HepG2 (cell line): Measurements from ENCODE around the gene ARHGEF16. TPM values are rescaled to one million over a fixed set of nuclear protein-coding genes. Genes with fewer than 3 reads are reported as not detected.

Experiments
- CBX5 ChIP-seq: sonication (generic); formaldehyde crosslinking; IDR thresholded peaks from 2 replicates; pipeline ENCODE4 v1.4.0; 2020; ENCODE audit warnings: missing genetic modification reagents, borderline replicate concordance
- DNMT1 ChIP-seq: sonication (generic); formaldehyde crosslinking; IDR thresholded peaks from 2 replicates; pipeline ENCODE4 v1.5.1; 2020; ENCODE audit warnings: mild to moderate bottlenecking, missing genetic modification reagents
- ELF3 ChIP-seq: IDR thresholded peaks from 2 replicates; pipeline ENCODE4 v1.6.1; 2016; ENCODE audit warnings: missing genetic modification reagents, missing compliant biosample characterization
- MEF2D ChIP-seq: sonication (generic); formaldehyde crosslinking; IDR thresholded peaks from 2 replicates; pipeline ENCODE4 v1.5.1; 2020; ENCODE audit warnings: mild to moderate bottlenecking, missing genetic modification reagents
- MXI1 ChIP-seq: IDR thresholded peaks from 3 replicates; pipeline ENCODE4 v1.6.1; 2012; ENCODE audit warnings: low read depth, low read length, inconsistent platforms, borderline replicate concordance
- NFIB ChIP-seq: sonication (generic); formaldehyde crosslinking; IDR thresholded peaks from 2 replicates; pipeline ENCODE4 v1.9.0; 2021; ENCODE audit warnings: missing genetic modification reagents, mild to moderate bottlenecking, borderline replicate concordance
- NFKB2 ChIP-seq: sonication (generic); formaldehyde crosslinking; IDR thresholded peaks from 2 replicates; pipeline ENCODE4 v1.4.0; 2020; ENCODE audit warnings: missing genetic modification reagents, borderline replicate concordance
- RBM22 ChIP-seq: fragments of 200-400 bp; formaldehyde crosslinking; optimal IDR thresholded peaks from 2 replicates; pipeline ENCODE3; 2017; ENCODE audit warnings: mild to moderate bottlenecking, low read length, moderate library complexity
- SP4 ChIP-seq: sonication (generic); formaldehyde crosslinking; IDR thresholded peaks from 2 replicates; pipeline ENCODE4 v1.8.1; 2023; ENCODE audit warnings: mild to moderate bottlenecking, missing genetic modification reagents
- ZBTB26 ChIP-seq: IDR thresholded peaks from 2 replicates; pipeline ENCODE4 v1.6.1; 2016; ENCODE audit warnings: missing compliant biosample characterization, missing genetic modification reagents, borderline replicate concordance
- ZBTB46 ChIP-seq: sonication (generic); formaldehyde crosslinking; IDR thresholded peaks from 2 replicates; pipeline ENCODE4 v1.4.0; 2020; ENCODE audit warnings: mild to moderate bottlenecking, missing genetic modification reagents, borderline replicate concordance
- ZNF367 ChIP-seq: sonication (generic); formaldehyde crosslinking; IDR thresholded peaks from 2 replicates; pipeline ENCODE4 v1.4.0; 2020; ENCODE audit warnings: missing genetic modification reagents, borderline replicate concordance
- ZNF709 ChIP-seq: sonication (generic); formaldehyde crosslinking; IDR thresholded peaks from 2 replicates; pipeline ENCODE4 v1.5.0; 2020; ENCODE audit warnings: mild to moderate bottlenecking, missing genetic modification reagents
- polyA plus RNA-seq, 8 experiments: library from polyadenylated mRNA; depleted of rRNA in 3 of 8; stranded (reverse) in 7 of 8; unstranded in 1 of 8; fragments of >200 nt; fragmentation: Illumina TruSeq in 4 of 8; extraction: Trizol in 4 of 8; gene quantifications; 2 replicates each; pipeline versions ENCODE4 v1.2.1 to v1.2.3, GENCODE V29; 2011 to 2016; ENCODE audit warnings: low read depth in 4 of 8, missing spikeins in 1 of 8, mixed read lengths in 1 of 8; ENCODE audit not compliant: insufficient read depth in 1 of 8
- total RNA-seq, 5 experiments: library from RNA; depleted of rRNA; stranded (reverse); fragments of >200 nt; fragmentation: Illumina TruSeq; extraction: Trizol; gene quantifications; 2 replicates each; pipeline ENCODE4 v1.2.3, GENCODE V29; 2016; ENCODE audit warnings: low read depth in 1 of 5
- TF ChIP-seq, protein P1 (sequence below): sonication (generic); formaldehyde crosslinking; IDR thresholded peaks from 2 replicates; pipeline ENCODE4 v1.5.1; 2020; ENCODE audit warnings: mild to moderate bottlenecking, missing genetic modification reagents, borderline replicate concordance
- TF ChIP-seq, protein P2 (sequence below): sonication (generic); formaldehyde crosslinking; IDR thresholded peaks from 2 replicates; pipeline ENCODE4 v1.8.0; 2022; ENCODE audit warnings: mild to moderate bottlenecking, missing genetic modification reagents
- TF ChIP-seq, protein P3 (sequence below): sonication (generic); formaldehyde crosslinking; IDR thresholded peaks from 2 replicates; pipeline ENCODE4 v1.5.0; 2020; ENCODE audit warnings: mild to moderate bottlenecking, missing genetic modification reagents

The ARHGEF16 gene
- total and polyA plus RNA-seq, 2 of the 13 experiments (the other 11 are each of a cell fraction or from before 2014, with no cell fraction given), result 20.3 to 39.9 TPM

DNA sequence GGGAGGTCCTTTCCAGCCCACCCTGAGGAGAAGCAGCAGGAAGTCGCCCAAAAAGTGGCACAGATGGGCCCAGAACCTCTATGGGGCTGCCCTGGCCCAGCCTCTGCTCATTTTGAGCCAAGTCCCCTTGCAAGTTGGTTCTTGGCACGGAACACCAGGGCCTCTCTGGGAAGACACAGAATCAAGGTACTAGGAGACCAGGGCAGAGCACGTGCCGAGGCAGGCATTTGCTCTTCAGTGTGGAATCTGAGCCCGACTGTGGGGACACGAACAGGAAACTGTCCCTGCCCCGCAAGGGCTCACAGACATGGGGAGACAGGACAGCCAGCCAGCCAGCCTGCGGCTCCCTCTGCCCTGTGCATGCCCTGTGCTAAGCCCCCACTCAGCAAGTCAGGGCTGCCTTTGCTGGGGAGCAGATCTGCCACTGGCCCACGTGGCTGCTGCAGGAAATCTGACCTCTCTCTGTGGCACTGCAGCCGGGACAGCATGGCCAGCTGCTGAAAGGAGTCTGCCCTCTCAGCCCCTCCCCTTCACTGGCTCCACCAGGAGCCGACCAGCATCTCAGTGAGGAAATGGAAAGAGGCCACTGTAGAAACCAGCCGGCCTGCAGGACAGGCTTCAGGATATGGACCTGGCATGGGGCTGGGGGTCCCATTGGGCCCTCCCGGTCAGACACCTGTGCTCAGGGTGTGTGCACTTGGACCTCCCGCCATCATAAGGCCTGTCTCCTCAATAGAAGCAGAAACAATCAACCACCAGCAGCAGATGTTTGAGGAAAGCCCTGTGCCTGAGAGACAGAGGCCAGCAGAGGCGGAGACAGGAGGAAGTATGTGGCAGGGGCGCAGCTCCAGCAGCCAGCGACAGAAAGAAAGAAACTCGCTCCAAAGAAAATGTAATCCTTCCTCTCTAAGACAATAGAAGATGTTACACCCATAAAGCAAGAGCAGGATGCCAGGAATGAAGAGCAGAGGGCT is 3.7 kb downstream of the ARHGEF16 start (continued):
- TF ChIP-seq, protein P1, sequence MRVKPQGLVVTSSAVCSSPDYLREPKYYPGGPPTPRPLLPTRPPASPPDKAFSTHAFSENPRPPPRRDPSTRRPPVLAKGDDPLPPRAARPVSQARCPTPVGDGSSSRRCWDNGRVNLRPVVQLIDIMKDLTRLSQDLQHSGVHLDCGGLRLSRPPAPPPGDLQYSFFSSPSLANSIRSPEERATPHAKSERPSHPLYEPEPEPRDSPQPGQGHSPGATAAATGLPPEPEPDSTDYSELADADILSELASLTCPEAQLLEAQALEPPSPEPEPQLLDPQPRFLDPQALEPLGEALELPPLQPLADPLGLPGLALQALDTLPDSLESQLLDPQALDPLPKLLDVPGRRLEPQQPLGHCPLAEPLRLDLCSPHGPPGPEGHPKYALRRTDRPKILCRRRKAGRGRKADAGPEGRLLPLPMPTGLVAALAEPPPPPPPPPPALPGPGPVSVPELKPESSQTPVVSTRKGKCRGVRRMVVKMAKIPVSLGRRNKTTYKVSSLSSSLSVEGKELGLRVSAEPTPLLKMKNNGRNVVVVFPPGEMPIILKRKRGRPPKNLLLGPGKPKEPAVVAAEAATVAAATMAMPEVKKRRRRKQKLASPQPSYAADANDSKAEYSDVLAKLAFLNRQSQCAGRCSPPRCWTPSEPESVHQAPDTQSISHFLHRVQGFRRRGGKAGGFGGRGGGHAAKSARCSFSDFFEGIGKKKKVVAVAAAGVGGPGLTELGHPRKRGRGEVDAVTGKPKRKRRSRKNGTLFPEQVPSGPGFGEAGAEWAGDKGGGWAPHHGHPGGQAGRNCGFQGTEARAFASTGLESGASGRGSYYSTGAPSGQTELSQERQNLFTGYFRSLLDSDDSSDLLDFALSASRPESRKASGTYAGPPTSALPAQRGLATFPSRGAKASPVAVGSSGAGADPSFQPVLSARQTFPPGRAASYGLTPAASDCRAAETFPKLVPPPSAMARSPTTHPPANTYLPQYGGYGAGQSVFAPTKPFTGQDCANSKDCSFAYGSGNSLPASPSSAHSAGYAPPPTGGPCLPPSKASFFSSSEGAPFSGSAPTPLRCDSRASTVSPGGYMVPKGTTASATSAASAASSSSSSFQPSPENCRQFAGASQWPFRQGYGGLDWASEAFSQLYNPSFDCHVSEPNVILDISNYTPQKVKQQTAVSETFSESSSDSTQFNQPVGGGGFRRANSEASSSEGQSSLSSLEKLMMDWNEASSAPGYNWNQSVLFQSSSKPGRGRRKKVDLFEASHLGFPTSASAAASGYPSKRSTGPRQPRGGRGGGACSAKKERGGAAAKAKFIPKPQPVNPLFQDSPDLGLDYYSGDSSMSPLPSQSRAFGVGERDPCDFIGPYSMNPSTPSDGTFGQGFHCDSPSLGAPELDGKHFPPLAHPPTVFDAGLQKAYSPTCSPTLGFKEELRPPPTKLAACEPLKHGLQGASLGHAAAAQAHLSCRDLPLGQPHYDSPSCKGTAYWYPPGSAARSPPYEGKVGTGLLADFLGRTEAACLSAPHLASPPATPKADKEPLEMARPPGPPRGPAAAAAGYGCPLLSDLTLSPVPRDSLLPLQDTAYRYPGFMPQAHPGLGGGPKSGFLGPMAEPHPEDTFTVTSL (CRISPR knock-in tag), result no peak
- no peak for TF ChIP-seq ZNF367 (CRISPR knock-in tag)
- no peak for TF ChIP-seq ZBTB46 (CRISPR knock-in tag)
- TF ChIP-seq ELF3, result no peak
- TF ChIP-seq RBM22, result peak; percentile 78
- TF ChIP-seq NFIB (CRISPR knock-in tag), result no peak
- 0 out of 2 replicates have a peak, but pooled peaks have one; percentile 56 for TF ChIP-seq ZBTB26
- TF ChIP-seq NFKB2, result no peak
- TF ChIP-seq MXI1, result peak; percentile 72; the same call in 1 of the 3 replicates
- 0 out of 2 replicates have a peak, but pooled peaks have one; percentile 18 for TF ChIP-seq SP4 (CRISPR knock-in tag)
- no peak for TF ChIP-seq DNMT1 (CRISPR knock-in tag)
- TF ChIP-seq, protein P2, sequence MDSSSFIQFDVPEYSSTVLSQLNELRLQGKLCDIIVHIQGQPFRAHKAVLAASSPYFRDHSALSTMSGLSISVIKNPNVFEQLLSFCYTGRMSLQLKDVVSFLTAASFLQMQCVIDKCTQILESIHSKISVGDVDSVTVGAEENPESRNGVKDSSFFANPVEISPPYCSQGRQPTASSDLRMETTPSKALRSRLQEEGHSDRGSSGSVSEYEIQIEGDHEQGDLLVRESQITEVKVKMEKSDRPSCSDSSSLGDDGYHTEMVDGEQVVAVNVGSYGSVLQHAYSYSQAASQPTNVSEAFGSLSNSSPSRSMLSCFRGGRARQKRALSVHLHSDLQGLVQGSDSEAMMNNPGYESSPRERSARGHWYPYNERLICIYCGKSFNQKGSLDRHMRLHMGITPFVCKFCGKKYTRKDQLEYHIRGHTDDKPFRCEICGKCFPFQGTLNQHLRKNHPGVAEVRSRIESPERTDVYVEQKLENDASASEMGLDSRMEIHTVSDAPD (CRISPR knock-in tag), result no peak
- no peak for TF ChIP-seq MEF2D (CRISPR knock-in tag)
- TF ChIP-seq, protein P3, sequence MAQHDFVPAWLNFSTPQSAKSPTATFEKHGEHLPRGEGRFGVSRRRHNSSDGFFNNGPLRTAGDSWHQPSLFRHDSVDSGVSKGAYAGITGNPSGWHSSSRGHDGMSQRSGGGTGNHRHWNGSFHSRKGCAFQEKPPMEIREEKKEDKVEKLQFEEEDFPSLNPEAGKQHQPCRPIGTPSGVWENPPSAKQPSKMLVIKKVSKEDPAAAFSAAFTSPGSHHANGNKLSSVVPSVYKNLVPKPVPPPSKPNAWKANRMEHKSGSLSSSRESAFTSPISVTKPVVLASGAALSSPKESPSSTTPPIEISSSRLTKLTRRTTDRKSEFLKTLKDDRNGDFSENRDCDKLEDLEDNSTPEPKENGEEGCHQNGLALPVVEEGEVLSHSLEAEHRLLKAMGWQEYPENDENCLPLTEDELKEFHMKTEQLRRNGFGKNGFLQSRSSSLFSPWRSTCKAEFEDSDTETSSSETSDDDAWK (CRISPR knock-in tag), result no peak
- no peak for TF ChIP-seq CBX5
- TF ChIP-seq ZNF709 (CRISPR knock-in tag), result no peak
